Hepatocyte (in vitro differentiated cells): ENCODE measurements around the gene RAB3IL1. TPM values are rescaled to one million over a fixed set of nuclear protein-coding genes. Genes with fewer than 3 reads are reported as not detected.

Source experiments
- DNase-seq: peaks from one replicate; pipeline ENCODE4 v3.0.0-alpha.2; 2016; ENCODE audit warnings: low spot score
- H2AFZ ChIP-seq: fragments of 200-600 bp; sonication (generic); 2 replicates; pipeline ENCODE4 v1.6.0; 2016; ENCODE audit warnings: antibody characterized with exemption, mild to moderate bottlenecking
- H3K27ac ChIP-seq: fragments of 200-600 bp; sonication (generic); 2 replicates; pipeline ENCODE4 v1.5.1; 2016; ENCODE audit warnings: mild to moderate bottlenecking
- H3K27me3 ChIP-seq: fragments of 200-600 bp; sonication (generic); 2 replicates; pipeline ENCODE4 v1.6.1; 2016
- H3K36me3 ChIP-seq: fragments of 200-600 bp; sonication (generic); replicated peaks from 2 replicates; pipeline ENCODE4 v1.5.1; 2016; ENCODE audit warnings: low read depth; ENCODE audit not compliant: insufficient read depth
- H3K4me1 ChIP-seq: fragments of 200-600 bp; sonication (generic); 2 replicates; pipeline ENCODE4 v1.5.1; 2016; ENCODE audit warnings: mild to moderate bottlenecking, moderate library complexity; ENCODE audit not compliant: insufficient read depth
- H3K4me2 ChIP-seq: fragments of 200-600 bp; sonication (generic); 2 replicates; pipeline ENCODE4 v1.6.0; 2016
- H3K4me3 ChIP-seq: fragments of 200-600 bp; sonication (generic); 2 replicates; pipeline ENCODE4 v1.5.1; 2016; ENCODE audit warnings: mild to moderate bottlenecking
- H3K79me2 ChIP-seq: fragments of 200-600 bp; sonication (generic); 2 replicates; pipeline ENCODE4 v1.6.0; 2017; ENCODE audit warnings: mild to moderate bottlenecking
- H3K9me2 ChIP-seq: fragments of 200-600 bp; sonication (generic); replicated peaks from 2 replicates; pipeline ENCODE4 v1.6.0; 2017; ENCODE audit warnings: mild to moderate bottlenecking; ENCODE audit not compliant: insufficient read depth
- H3K9me3 ChIP-seq: fragments of 200-600 bp; sonication (generic); 2 replicates; pipeline ENCODE4 v1.5.1; 2016; ENCODE audit warnings: low read depth, mild to moderate bottlenecking
- H4K20me1 ChIP-seq: fragments of 200-600 bp; sonication (generic); 2 replicates; pipeline ENCODE4 v1.6.0; 2016; ENCODE audit warnings: mild to moderate bottlenecking; ENCODE audit not compliant: insufficient read depth, poor library complexity, severe bottlenecking
- EZH2 ChIP-seq: fragments of 200-600 bp; sonication (generic); IDR thresholded peaks from 2 replicates; pipeline ENCODE4 v1.6.1; 2016; ENCODE audit warnings: antibody characterized with exemption, mild to moderate bottlenecking, borderline replicate concordance
- EZH2phosphoT487 ChIP-seq: fragments of 200-600 bp; sonication (generic); IDR thresholded peaks from one replicate; pipeline ENCODE4 v1.6.1; 2018; ENCODE audit warnings: antibody characterized with exemption, mild to moderate bottlenecking, low read depth, moderate library complexity; ENCODE audit not compliant: unreplicated experiment, severe bottlenecking
- WGBS: methylation state at CpG from one replicate; pipeline ENCODE4 v1.1.6; 2016; ENCODE audit warnings: low lambda C conversion rate; ENCODE audit errors: missing lambda C conversion rate; 5-methylcytosine and 5-hydroxymethylcytosine counted together
- polyA plus RNA-seq: library from polyadenylated mRNA; unstranded; fragments of >200 nt; fragmentation: Nextera tagmentation; extraction: Ambion mirVana; gene quantifications from 2 replicates; pipeline ENCODE4 v1.2.1, GENCODE V29; 2016
- total RNA-seq: library from RNA; depleted of rRNA; stranded (reverse); fragments of >200 nt; gene quantifications from 2 replicates; pipeline ENCODE4 v1.2.3, GENCODE V29; 2014
- TF ChIP-seq, protein P1 (sequence below): fragments of 200-600 bp; sonication (generic); IDR thresholded peaks from 2 replicates; pipeline ENCODE4 v1.5.1; 2016; ENCODE audit warnings: antibody characterized with exemption, mild to moderate bottlenecking; ENCODE audit not compliant: poor library complexity

Gene RAB3IL1
- total and polyA plus RNA-seq, 2 experiments from 2014 or later: 10.8 to 18.6 TPM

DNA sequence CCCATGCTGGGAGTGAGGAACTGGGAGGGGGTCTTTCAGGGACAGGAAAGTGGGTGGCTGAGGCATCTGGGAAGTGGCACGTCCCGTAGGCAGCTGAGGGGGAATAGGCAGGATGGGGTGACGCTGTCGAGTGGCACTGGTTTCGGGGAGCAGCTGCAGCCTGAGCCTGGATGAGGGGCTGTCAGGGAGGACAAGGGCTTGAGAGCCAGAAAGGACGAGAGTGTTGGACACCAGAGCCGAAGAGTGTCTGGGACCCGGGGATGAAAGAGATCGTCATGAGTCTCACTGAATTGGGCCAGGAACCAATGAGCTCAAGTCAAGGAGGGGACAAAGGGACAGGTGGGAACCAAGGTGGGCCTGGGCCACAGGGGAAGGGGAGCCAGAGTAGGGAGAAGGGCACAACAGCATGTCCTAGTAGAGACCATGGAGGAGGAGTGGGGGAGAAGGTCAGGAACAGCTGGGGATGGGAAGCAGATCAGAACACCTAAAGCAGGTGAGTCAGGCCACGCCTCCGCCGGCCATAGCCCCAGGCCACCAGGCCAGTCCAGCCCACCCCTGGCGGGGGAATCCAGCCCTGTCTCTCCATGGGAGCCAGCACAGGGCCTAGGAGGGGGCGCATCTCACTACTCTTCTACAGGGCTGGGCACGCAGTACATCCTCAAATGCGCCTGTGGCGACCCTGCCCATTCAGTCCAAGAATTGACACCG, 4.2 kb downstream of the RAB3IL1 start:
- H2AFZ ChIP-seq: no peak overlapping the region
- no peaks in the 10 kb centered on the region for H3K27me3 ChIP-seq
- 92% methylated on average over 18 of the region's 18 CpGs for WGBS
- H3K4me3 ChIP-seq: no peak overlapping the region
- no peaks in the 10 kb centered on the region for H3K9me2 ChIP-seq
- TF ChIP-seq, protein P1, sequence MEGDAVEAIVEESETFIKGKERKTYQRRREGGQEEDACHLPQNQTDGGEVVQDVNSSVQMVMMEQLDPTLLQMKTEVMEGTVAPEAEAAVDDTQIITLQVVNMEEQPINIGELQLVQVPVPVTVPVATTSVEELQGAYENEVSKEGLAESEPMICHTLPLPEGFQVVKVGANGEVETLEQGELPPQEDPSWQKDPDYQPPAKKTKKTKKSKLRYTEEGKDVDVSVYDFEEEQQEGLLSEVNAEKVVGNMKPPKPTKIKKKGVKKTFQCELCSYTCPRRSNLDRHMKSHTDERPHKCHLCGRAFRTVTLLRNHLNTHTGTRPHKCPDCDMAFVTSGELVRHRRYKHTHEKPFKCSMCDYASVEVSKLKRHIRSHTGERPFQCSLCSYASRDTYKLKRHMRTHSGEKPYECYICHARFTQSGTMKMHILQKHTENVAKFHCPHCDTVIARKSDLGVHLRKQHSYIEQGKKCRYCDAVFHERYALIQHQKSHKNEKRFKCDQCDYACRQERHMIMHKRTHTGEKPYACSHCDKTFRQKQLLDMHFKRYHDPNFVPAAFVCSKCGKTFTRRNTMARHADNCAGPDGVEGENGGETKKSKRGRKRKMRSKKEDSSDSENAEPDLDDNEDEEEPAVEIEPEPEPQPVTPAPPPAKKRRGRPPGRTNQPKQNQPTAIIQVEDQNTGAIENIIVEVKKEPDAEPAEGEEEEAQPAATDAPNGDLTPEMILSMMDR: no peak
- no peak for TF ChIP-seq EZH2phosphoT487
- no peak for TF ChIP-seq EZH2
- H3K9me3 ChIP-seq: no peaks in the 10 kb centered on the region
- no peak overlapping the region for H3K27ac ChIP-seq
- H4K20me1 ChIP-seq: no peaks in the 10 kb centered on the region
- no peak overlapping the region for H3K4me2 ChIP-seq
- DNase-seq: no peak
- H3K79me2 ChIP-seq: peaks cover 18% of the 10 kb centered on the region
- peaks cover 11% of the 10 kb centered on the region for H3K4me1 ChIP-seq
- H3K36me3 ChIP-seq: no peaks in the 10 kb centered on the region

DNA sequence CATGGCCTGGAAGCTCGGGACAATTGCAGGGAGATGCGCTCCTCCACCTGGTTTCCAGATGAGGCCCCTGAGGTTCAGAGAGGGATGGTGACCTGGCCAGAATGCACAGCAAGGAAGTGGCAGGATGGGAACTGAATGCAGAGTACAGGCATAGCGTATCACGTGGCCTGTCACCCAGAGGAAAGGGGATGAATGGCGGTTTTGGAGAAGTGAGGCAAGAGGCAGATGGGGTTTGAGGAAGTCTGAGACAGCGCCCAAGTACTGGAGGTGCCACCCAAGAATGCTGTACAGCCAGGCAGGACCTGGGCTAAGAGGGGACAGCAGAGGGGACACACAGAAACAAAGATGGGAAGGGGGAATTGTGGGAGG, 4.9 kb downstream of the RAB3IL1 start:
- no peak overlapping the region for H3K27ac ChIP-seq
- H4K20me1 ChIP-seq: no peaks in the 10 kb centered on the region
- WGBS: 95% methylated on average over 6 of the region's 6 CpGs
- H3K4me2 ChIP-seq: no peak overlapping the region
- no peak overlapping the region for H3K4me3 ChIP-seq
- TF ChIP-seq, protein P1: no peak
- TF ChIP-seq EZH2: no peak
- TF ChIP-seq EZH2phosphoT487: no peak
- peaks cover 16% of the 10 kb centered on the region for H3K79me2 ChIP-seq
- H3K9me2 ChIP-seq: no peaks in the 10 kb centered on the region
- no peak overlapping the region for H2AFZ ChIP-seq
- no peak for DNase-seq
- no peaks in the 10 kb centered on the region for H3K9me3 ChIP-seq
- H3K4me1 ChIP-seq: peaks cover 11% of the 10 kb centered on the region
- H3K27me3 ChIP-seq: no peaks in the 10 kb centered on the region
- H3K36me3 ChIP-seq: no peaks in the 10 kb centered on the region

DNA sequence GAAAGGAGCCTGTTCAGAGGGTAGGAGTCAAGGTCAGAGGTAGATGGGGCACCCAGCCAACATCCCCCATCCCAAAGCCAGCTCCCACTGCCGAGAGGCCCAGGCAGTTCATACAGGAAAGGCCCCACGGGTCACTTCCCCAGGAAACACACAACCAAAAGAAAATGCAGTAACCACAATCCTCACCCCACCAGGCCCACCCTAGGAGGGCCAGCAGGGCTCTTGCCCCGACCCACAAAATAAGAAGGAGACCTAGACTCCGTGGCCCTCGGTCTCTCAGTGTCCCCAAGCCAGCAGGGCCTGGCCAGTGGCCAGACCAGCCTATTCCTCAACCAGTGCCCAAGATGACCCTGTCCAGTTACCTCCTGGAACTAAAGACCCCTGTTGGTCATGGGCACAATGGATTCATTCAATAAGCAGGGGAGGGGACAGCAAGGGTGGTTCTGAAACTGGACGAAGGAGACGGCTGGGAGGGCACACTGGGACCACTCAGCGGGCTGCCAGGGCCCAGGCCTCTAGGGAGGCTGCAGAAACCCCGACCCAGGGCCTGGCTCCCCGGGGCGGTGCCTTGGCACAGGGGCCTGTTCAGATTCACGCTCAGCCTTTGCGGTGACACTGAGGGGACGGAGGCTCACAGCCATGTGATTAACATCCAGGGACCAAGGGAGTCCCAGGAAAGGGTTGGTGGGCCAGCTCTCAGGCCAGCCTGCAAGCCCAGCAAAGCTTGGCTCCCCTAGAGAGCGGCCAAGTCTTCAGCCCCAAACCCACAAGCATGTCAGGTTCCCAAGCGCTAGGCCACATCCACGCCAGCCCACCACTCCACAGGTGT, 5.5 kb downstream of the RAB3IL1 start:
- WGBS: 94% methylated on average over 16 of the region's 17 CpGs
- no peak overlapping the region for H3K4me3 ChIP-seq
- peak; percentile 1 for DNase-seq
- TF ChIP-seq EZH2 (no peak), EZH2phosphoT487 (no peak)
- TF ChIP-seq, protein P1: no peak
- H3K9me3 ChIP-seq: no peaks in the 10 kb centered on the region
- no peaks in the 10 kb centered on the region for H3K27me3 ChIP-seq
- H2AFZ ChIP-seq: no peak overlapping the region
- H3K4me1 ChIP-seq: peaks cover 11% of the 10 kb centered on the region
- no peak overlapping the region for H3K4me2 ChIP-seq
- H3K36me3 ChIP-seq: no peaks in the 10 kb centered on the region
- H3K27ac ChIP-seq: no peak overlapping the region
- H3K9me2 ChIP-seq: no peaks in the 10 kb centered on the region
- no peaks in the 10 kb centered on the region for H4K20me1 ChIP-seq
- H3K79me2 ChIP-seq: peaks cover 14% of the 10 kb centered on the region
